GM18511 (cell line): ENCODE measurements around the gene DBNDD2.

Experiments
- ATAC-seq: cut with Tn5 transposase; IDR thresholded peaks from one replicate; pipeline ENCODE4 v1.9.1; 2021; ENCODE audit warnings: mild to moderate bottlenecking, moderate library complexity; ENCODE audit not compliant: unreplicated experiment

DBNDD2 gene

DNA sequence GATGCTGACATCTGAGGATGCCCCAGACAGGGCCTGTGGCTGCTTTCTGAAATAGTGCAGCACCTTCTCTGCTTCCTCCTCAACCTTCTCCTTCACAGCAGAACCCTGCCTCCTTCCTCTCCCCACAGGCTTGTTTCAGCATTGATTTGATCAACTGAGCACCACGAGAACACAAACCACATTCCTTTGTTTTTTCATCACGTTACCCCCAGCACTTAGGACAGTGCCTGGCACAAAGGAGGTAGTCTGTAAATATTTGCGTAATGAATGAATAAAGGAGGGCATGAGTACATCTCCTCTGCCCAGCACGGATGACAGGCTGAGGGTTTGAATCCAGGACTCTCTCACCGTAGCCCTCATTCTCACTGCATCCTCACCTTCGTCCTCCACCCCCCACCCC lies 40.2 kb downstream of the DBNDD2 start:
- ATAC-seq = no peak

DNA sequence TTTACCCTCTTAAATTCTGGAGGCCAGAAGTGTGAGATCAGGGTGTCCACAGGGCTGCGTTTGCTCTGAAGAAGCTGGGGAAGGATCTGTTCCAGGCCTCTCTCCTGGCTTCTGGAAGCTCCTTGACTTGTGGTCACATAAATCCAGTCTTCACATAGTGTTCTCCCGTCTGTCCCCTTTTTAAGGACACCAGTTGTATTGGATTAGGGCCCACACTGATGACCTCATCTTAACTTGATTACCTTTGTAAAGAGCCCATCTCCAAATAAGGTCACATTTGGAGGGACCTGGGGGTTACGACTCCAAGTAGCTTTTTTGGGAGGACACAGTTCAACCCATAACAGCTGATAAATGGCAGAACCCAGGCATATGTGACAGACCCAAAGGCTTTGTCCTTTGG lies 41.4 kb downstream of the DBNDD2 start:
- ATAC-seq = no peak

DNA sequence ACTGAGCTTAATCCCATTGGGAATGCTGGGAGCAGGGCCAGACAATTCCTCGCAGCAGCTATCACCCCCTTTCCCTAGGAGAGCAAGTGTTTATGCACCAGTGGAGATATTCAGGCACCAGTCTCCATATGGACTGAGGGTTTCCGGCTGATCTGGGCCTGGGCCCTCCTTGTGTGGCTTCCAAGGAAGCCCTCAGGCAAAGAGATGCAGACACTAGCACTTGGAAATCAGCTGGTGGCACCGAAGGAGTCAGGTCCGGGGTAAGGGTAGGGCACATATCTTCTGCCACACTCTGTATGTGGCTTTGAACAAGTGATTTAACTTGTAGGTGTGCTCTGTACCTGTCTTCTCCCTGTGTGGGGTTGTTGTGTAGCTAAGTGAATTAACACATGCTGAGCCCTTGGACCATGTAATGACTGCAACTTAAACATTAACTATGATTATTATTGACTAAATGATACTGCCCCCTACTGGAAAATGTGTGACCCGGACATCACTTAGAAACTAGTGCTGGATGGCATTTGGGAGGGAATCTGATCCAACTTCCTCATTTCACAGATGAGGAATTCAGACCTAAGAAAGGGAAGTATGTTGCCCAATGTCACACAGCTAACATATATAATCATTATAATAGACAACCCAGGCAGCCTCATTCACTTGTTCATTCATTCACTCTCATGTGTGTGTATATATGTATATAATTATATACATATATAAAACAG lies 42.2 kb downstream of the DBNDD2 start:
- ATAC-seq = no peak

GRCh38 chr20:45452238-45452637 lies 44.1 kb downstream of the DBNDD2 start:
- ATAC-seq = no peak

- no peak for ATAC-seq
These were observed 44.9 kb downstream of the DBNDD2 start for GRCh38 chr20:45452772-45453691.

DNA sequence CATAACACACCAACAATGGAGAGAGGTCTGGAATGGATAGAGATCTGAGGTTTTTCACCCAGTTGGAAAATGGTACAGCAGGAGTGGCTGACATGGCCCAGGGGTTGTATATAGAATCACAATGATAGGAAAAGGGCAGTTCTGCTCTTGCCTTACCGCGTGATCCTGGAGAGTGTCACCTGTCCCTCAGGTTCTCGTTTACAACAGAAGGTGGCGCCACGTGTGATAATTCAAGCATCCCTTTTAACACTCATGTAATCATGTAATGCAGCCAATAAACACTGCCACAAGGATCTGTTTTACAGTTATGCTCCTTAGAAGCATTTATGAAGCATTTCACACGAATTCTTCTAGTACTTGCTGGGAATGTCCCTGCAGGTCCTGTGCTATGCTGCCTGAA lies 48.5 kb downstream of the DBNDD2 start:
- no peak for ATAC-seq

DNA sequence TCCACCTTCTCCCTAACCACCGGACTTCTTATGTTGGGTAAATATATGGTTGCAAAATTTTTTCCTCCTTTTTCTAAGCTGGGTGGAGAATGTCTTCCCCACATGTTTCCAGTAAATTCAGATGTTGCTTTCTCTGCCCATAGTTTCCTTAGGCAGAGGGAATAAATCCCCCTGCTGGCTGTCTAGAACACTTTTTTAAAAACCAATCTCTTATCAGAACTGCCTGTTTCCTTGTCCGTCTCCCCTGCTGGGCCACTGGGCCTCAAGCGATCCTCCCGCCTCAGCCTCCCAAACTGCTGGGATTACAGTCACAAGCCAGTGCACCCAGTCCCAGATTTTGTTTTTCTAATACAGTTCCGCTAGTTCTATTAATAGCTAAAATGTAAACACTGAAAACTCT lies 51.5 kb downstream of the DBNDD2 start:
- ATAC-seq = no peak
